WTC11 (cell line): ENCODE results near the gene RUNX1. TPM values are rescaled to one million over a fixed set of nuclear protein-coding genes. Genes with fewer than 3 reads are reported as not detected.

Experiments used
- ATAC-seq: fragments of 200-7000 bp; cut with Tn5 transposase; 2 replicates; pipeline ENCODE4 v1.10.0; 2021; ENCODE audit warnings: mild to moderate bottlenecking, moderate library complexity
- CTCF ChIA-PET: fragments of 300-600 bp; sonication (Branson Sonifier 250); formaldehyde crosslinking; loops from one replicate; lab custom pipeline; 2021; ENCODE audit warnings: antibody characterized with exemption; lab: Charles Lee
- POLR2A ChIA-PET: fragments of 350-600 bp; sonication (Branson Sonifier 250); formaldehyde crosslinking; loops from one replicate; lab custom pipeline; 2021; ENCODE audit warnings: antibody characterized with exemption; lab: Charles Lee
- DNase-seq: peaks from one replicate; pipeline ENCODE4 v3.0.0; 2021; ENCODE audit warnings: low spot score
- H3K27ac Mint-ChIP-seq: 2 replicates; pipeline ENCODE4 v1.8.0; 2021; ENCODE audit warnings: mixed read lengths
- H3K27me3 Mint-ChIP-seq: 2 replicates; pipeline ENCODE4 v1.8.0; 2021; ENCODE audit warnings: low read depth, mild to moderate bottlenecking, moderate library complexity, mixed read lengths
- H3K36me3 Mint-ChIP-seq: 2 replicates; pipeline ENCODE4 v1.8.0; 2021; ENCODE audit warnings: mixed read lengths
- H3K4me1 Mint-ChIP-seq: 2 replicates; pipeline ENCODE4 v1.8.0; 2022; ENCODE audit warnings: mixed read lengths
- H3K4me3 Mint-ChIP-seq: 2 replicates; pipeline ENCODE4 v1.8.0; 2021; ENCODE audit warnings: mild to moderate bottlenecking, moderate library complexity, mixed read lengths
- H3K9me3 Mint-ChIP-seq: 2 replicates; pipeline ENCODE4 v1.8.0; 2021; ENCODE audit warnings: mixed read lengths
- ELF4 ChIP-seq: sonication (generic); formaldehyde crosslinking; IDR thresholded peaks from 2 replicates; pipeline ENCODE4 v1.8.1; 2022; ENCODE audit warnings: low read depth, mild to moderate bottlenecking, moderate library complexity, missing genetic modification reagents
- FOXJ3 ChIP-seq: sonication (generic); formaldehyde crosslinking; IDR thresholded peaks from 2 replicates; pipeline ENCODE4 v1.9.0; 2021; ENCODE audit warnings: missing genetic modification reagents, mild to moderate bottlenecking, borderline replicate concordance
- FOXK1 ChIP-seq: sonication (generic); formaldehyde crosslinking; IDR thresholded peaks from 2 replicates; pipeline ENCODE4 v1.8.0; 2022; ENCODE audit warnings: mild to moderate bottlenecking, moderate library complexity, missing genetic modification reagents
- NFATC4 ChIP-seq: fragments of 250-450 bp; sonication (Bioruptor Pico); IDR thresholded peaks from 2 replicates; pipeline ENCODE4 v1.9.0; 2021; ENCODE audit warnings: mild to moderate bottlenecking
- NR3C1 ChIP-seq: sonication (generic); formaldehyde crosslinking; conservative IDR thresholded peaks from 2 replicates; pipeline ENCODE4 v1.8.1; 2023; ENCODE audit warnings: low read depth, mild to moderate bottlenecking, missing genetic modification reagents
- RORB ChIP-seq: fragments of 250-450 bp; sonication (Bioruptor Pico); IDR thresholded peaks from 2 replicates; pipeline ENCODE4 v1.9.0; 2021; ENCODE audit warnings: mild to moderate bottlenecking
- SOX15 ChIP-seq: fragments of 250-450 bp; sonication (Bioruptor Pico); IDR thresholded peaks from 2 replicates; pipeline ENCODE4 v1.9.0; 2021; ENCODE audit warnings: mild to moderate bottlenecking
- ZNF219 ChIP-seq: sonication (generic); formaldehyde crosslinking; IDR thresholded peaks from 2 replicates; pipeline ENCODE4 v1.8.0; 2023; ENCODE audit warnings: missing genetic modification reagents, mild to moderate bottlenecking, borderline replicate concordance
- total RNA-seq: library from RNA; stranded (reverse); gene quantifications from 3 replicates; pipeline ENCODE4 v1.2.3, GENCODE V29; 2021
- TF ChIP-seq, protein P1 (sequence below): sonication (generic); formaldehyde crosslinking; IDR thresholded peaks from 2 replicates; pipeline ENCODE4 v1.8.0; 2023; ENCODE audit warnings: missing genetic modification reagents, mild to moderate bottlenecking, borderline replicate concordance
- TF ChIP-seq, protein P2 (sequence below): sonication (generic); formaldehyde crosslinking; IDR thresholded peaks from 2 replicates; pipeline ENCODE4 v1.8.1; 2022; ENCODE audit warnings: missing genetic modification reagents, borderline replicate concordance
- TF ChIP-seq, protein P3 (sequence below): sonication (generic); formaldehyde crosslinking; IDR thresholded peaks from 2 replicates; pipeline ENCODE4 v1.8.1; 2022; ENCODE audit warnings: mild to moderate bottlenecking, missing genetic modification reagents, moderate library complexity, borderline replicate concordance
- TF ChIP-seq, protein P4 (sequence below): sonication (generic); formaldehyde crosslinking; IDR thresholded peaks from 2 replicates; pipeline ENCODE4 v1.8.0; 2022; ENCODE audit warnings: mild to moderate bottlenecking, missing genetic modification reagents
- TF ChIP-seq, protein P5 (sequence below): sonication (generic); formaldehyde crosslinking; conservative IDR thresholded peaks from 2 replicates; pipeline ENCODE4 v1.8.1; 2023; ENCODE audit warnings: mild to moderate bottlenecking, low read depth, missing genetic modification reagents, moderate library complexity
- TF ChIP-seq, protein P6 (sequence below): fragments of 200-600 bp; IDR thresholded peaks from 2 replicates; pipeline ENCODE4 v1.8.0; 2022; ENCODE audit warnings: antibody characterized with exemption
- TF ChIP-seq, protein P7 (sequence below): sonication (generic); formaldehyde crosslinking; IDR thresholded peaks from 2 replicates; pipeline ENCODE4 v1.8.1; 2022; ENCODE audit warnings: mild to moderate bottlenecking, moderate library complexity, missing genetic modification reagents
- TF ChIP-seq, protein P8 (sequence below): sonication (generic); formaldehyde crosslinking; IDR thresholded peaks from 2 replicates; pipeline ENCODE4 v1.8.1; 2023; ENCODE audit warnings: mild to moderate bottlenecking, moderate library complexity, missing genetic modification reagents

Gene RUNX1
- total RNA-seq, 1 experiment from 2014 or later = 2.2 TPM

DNA sequence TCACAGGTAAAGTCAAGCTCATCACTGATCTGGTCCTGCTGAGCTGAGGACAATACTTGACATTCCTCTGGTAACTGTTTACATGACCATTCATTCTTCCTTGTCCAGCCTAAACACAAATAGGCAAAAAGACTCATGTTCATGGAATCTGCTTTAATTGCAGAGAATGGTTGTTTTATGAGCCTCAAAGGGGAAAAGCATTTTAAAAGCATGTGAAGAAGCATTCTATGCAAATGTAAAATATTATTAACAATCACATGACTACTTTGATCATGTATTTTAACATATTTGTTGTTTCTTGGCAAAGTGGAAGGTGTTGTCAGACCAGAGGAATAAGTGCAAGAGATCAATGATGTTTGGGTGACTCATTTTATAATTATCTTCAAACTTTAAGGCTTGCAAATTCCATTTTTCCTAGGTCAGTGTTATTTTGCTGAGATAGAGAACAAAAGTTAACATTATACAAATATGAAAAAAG is 133.7 kb downstream of the RUNX1 start (continued):
- TF ChIP-seq, protein P1, sequence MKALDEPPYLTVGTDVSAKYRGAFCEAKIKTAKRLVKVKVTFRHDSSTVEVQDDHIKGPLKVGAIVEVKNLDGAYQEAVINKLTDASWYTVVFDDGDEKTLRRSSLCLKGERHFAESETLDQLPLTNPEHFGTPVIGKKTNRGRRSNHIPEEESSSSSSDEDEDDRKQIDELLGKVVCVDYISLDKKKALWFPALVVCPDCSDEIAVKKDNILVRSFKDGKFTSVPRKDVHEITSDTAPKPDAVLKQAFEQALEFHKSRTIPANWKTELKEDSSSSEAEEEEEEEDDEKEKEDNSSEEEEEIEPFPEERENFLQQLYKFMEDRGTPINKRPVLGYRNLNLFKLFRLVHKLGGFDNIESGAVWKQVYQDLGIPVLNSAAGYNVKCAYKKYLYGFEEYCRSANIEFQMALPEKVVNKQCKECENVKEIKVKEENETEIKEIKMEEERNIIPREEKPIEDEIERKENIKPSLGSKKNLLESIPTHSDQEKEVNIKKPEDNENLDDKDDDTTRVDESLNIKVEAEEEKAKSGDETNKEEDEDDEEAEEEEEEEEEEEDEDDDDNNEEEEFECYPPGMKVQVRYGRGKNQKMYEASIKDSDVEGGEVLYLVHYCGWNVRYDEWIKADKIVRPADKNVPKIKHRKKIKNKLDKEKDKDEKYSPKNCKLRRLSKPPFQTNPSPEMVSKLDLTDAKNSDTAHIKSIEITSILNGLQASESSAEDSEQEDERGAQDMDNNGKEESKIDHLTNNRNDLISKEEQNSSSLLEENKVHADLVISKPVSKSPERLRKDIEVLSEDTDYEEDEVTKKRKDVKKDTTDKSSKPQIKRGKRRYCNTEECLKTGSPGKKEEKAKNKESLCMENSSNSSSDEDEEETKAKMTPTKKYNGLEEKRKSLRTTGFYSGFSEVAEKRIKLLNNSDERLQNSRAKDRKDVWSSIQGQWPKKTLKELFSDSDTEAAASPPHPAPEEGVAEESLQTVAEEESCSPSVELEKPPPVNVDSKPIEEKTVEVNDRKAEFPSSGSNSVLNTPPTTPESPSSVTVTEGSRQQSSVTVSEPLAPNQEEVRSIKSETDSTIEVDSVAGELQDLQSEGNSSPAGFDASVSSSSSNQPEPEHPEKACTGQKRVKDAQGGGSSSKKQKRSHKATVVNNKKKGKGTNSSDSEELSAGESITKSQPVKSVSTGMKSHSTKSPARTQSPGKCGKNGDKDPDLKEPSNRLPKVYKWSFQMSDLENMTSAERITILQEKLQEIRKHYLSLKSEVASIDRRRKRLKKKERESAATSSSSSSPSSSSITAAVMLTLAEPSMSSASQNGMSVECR (CRISPR knock-in tag) = no peak
- TF ChIP-seq NFATC4 (CRISPR knock-in tag) (no peak), ELF4 (CRISPR knock-in tag) (no peak), RORB (CRISPR knock-in tag) (no peak)
- TF ChIP-seq, protein P2, sequence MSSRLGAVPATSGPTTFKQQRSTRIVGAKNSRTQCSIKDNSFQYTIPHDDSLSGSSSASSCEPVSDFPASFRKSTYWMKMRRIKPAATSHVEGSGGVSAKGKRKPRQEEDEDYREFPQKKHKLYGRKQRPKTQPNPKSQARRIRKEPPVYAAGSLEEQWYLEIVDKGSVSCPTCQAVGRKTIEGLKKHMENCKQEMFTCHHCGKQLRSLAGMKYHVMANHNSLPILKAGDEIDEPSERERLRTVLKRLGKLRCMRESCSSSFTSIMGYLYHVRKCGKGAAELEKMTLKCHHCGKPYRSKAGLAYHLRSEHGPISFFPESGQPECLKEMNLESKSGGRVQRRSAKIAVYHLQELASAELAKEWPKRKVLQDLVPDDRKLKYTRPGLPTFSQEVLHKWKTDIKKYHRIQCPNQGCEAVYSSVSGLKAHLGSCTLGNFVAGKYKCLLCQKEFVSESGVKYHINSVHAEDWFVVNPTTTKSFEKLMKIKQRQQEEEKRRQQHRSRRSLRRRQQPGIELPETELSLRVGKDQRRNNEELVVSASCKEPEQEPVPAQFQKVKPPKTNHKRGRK (CRISPR knock-in tag) = no peak

DNA sequence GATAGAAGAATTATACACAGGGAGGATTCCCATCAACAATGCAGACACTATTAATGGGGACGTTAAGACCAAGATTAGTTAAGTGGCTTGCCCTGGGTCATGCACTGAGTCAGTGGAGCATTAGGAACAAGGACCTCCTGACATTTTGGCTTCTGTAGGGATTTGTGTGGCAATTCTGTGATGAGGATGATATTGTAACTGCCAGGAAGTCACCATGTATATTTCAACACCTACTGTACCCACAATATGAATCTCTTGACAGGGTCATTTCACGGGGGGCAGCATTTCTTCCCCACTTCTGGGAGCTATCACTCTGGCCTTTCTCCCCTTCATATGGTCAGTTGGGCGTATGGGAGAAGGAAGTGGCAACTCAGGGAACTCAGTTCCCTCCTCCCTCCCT is 134.9 kb downstream of the RUNX1 start:
- H3K9me3 Mint-ChIP-seq = no peaks in the 10 kb centered on the region
- no peak overlapping the region for H3K27ac Mint-ChIP-seq
- TF ChIP-seq SOX15 (CRISPR knock-in tag) = no peak
- TF ChIP-seq ZNF219 (CRISPR knock-in tag) = no peak
- TF ChIP-seq, protein P3, sequence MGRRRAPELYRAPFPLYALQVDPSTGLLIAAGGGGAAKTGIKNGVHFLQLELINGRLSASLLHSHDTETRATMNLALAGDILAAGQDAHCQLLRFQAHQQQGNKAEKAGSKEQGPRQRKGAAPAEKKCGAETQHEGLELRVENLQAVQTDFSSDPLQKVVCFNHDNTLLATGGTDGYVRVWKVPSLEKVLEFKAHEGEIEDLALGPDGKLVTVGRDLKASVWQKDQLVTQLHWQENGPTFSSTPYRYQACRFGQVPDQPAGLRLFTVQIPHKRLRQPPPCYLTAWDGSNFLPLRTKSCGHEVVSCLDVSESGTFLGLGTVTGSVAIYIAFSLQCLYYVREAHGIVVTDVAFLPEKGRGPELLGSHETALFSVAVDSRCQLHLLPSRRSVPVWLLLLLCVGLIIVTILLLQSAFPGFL (CRISPR knock-in tag) = no peak
- no peak for TF ChIP-seq FOXJ3
- TF ChIP-seq, protein P4, sequence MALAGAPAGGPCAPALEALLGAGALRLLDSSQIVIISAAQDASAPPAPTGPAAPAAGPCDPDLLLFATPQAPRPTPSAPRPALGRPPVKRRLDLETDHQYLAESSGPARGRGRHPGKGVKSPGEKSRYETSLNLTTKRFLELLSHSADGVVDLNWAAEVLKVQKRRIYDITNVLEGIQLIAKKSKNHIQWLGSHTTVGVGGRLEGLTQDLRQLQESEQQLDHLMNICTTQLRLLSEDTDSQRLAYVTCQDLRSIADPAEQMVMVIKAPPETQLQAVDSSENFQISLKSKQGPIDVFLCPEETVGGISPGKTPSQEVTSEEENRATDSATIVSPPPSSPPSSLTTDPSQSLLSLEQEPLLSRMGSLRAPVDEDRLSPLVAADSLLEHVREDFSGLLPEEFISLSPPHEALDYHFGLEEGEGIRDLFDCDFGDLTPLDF = no peak
- no peak overlapping the region for H3K4me3 Mint-ChIP-seq
- H3K4me1 Mint-ChIP-seq = peaks cover 20% of the 10 kb centered on the region
- ATAC-seq = no peak
- POLR2A ChIA-PET = no interaction called here
- CTCF ChIA-PET = no interaction called here
- no peaks in the 10 kb centered on the region for H3K36me3 Mint-ChIP-seq
- no peaks in the 10 kb centered on the region; the same call in 1 of the 2 replicates for H3K27me3 Mint-ChIP-seq
- DNase-seq = no peak

DNA sequence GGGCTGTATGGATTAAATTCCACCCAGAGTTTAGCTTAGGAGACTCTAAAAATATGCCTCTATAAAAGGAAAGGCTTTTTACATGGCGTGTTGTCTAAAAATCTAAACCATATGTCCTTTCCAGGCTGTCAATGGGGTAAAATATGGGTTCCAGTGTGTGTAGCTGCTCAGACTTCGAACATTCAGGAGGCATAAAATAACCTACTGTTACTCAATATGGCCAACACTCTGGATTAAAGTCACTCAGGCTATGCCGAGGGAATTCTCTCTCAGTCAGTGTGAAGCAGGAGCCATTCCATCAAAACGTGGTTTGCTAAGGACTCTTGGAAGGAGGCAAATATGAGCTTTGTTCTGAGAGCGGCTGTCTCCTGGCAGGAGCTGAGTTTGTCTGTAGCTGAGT is 135.3 kb downstream of the RUNX1 start:
- DNase-seq (no peak), ATAC-seq (no peak)
- no peaks in the 10 kb centered on the region; the same call in 1 of the 2 replicates for H3K27me3 Mint-ChIP-seq
- no peaks in the 10 kb centered on the region for H3K9me3 Mint-ChIP-seq
- ChIA-PET CTCF (no interaction called here), POLR2A (no interaction called here)
- no peak overlapping the region for H3K4me3 Mint-ChIP-seq
- no peak overlapping the region for H3K27ac Mint-ChIP-seq
- TF ChIP-seq, protein P5, sequence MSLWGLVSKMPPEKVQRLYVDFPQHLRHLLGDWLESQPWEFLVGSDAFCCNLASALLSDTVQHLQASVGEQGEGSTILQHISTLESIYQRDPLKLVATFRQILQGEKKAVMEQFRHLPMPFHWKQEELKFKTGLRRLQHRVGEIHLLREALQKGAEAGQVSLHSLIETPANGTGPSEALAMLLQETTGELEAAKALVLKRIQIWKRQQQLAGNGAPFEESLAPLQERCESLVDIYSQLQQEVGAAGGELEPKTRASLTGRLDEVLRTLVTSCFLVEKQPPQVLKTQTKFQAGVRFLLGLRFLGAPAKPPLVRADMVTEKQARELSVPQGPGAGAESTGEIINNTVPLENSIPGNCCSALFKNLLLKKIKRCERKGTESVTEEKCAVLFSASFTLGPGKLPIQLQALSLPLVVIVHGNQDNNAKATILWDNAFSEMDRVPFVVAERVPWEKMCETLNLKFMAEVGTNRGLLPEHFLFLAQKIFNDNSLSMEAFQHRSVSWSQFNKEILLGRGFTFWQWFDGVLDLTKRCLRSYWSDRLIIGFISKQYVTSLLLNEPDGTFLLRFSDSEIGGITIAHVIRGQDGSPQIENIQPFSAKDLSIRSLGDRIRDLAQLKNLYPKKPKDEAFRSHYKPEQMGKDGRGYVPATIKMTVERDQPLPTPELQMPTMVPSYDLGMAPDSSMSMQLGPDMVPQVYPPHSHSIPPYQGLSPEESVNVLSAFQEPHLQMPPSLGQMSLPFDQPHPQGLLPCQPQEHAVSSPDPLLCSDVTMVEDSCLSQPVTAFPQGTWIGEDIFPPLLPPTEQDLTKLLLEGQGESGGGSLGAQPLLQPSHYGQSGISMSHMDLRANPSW = no peak
- TF ChIP-seq NR3C1 (CRISPR knock-in tag) = no peak
- TF ChIP-seq FOXK1 (CRISPR knock-in tag) = no peak
- TF ChIP-seq, protein P6, sequence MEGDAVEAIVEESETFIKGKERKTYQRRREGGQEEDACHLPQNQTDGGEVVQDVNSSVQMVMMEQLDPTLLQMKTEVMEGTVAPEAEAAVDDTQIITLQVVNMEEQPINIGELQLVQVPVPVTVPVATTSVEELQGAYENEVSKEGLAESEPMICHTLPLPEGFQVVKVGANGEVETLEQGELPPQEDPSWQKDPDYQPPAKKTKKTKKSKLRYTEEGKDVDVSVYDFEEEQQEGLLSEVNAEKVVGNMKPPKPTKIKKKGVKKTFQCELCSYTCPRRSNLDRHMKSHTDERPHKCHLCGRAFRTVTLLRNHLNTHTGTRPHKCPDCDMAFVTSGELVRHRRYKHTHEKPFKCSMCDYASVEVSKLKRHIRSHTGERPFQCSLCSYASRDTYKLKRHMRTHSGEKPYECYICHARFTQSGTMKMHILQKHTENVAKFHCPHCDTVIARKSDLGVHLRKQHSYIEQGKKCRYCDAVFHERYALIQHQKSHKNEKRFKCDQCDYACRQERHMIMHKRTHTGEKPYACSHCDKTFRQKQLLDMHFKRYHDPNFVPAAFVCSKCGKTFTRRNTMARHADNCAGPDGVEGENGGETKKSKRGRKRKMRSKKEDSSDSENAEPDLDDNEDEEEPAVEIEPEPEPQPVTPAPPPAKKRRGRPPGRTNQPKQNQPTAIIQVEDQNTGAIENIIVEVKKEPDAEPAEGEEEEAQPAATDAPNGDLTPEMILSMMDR = no peak
- TF ChIP-seq, protein P7, sequence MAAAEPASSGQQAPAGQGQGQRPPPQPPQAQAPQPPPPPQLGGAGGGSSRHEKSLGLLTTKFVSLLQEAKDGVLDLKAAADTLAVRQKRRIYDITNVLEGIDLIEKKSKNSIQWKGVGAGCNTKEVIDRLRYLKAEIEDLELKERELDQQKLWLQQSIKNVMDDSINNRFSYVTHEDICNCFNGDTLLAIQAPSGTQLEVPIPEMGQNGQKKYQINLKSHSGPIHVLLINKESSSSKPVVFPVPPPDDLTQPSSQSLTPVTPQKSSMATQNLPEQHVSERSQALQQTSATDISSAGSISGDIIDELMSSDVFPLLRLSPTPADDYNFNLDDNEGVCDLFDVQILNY (CRISPR knock-in tag) = no peak
- TF ChIP-seq, protein P8, sequence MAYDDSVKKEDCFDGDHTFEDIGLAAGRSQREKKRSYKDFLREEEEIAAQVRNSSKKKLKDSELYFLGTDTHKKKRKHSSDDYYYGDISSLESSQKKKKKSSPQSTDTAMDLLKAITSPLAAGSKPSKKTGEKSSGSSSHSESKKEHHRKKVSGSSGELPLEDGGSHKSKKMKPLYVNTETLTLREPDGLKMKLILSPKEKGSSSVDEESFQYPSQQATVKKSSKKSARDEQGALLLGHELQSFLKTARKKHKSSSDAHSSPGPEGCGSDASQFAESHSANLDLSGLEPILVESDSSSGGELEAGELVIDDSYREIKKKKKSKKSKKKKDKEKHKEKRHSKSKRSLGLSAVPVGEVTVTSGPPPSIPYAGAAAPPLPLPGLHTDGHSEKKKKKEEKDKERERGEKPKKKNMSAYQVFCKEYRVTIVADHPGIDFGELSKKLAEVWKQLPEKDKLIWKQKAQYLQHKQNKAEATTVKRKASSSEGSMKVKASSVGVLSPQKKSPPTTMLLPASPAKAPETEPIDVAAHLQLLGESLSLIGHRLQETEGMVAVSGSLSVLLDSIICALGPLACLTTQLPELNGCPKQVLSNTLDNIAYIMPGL (CRISPR knock-in tag) = no peak
- no peaks in the 10 kb centered on the region for H3K36me3 Mint-ChIP-seq
- H3K4me1 Mint-ChIP-seq = peaks cover 22% of the 10 kb centered on the region
